ENCODE data around the gene RNF39. TPM values are rescaled to one million over a fixed set of nuclear protein-coding genes. Genes with fewer than 3 reads are reported as not detected.

RNF39 gene
- total and polyA plus RNA-seq, 2 donors (not counting 3 experiments of a cell fraction or from before 2014, with no cell fraction given), result not detected

- H3K9me1 ChIP-seq (replicated peaks; ENCODE audit: control insufficient read depth, extremely low read depth, insufficient read depth, low read length), result no peaks in the 10 kb centered on the region
- H3K79me2 ChIP-seq (ENCODE audit: control insufficient read depth, insufficient read depth, low read length), result peaks cover 5% of the 10 kb centered on the region
- no peak for TF ChIP-seq CTCF (IDR thresholded peaks at IDR 0.05; ENCODE audit: extremely low read depth in 1 of 2, insufficient read depth in 1 of 2, low read depth in 1 of 2, low read length in 2 of 2)
- TF ChIP-seq JUN (IDR thresholded peaks at IDR 0.05; ENCODE audit: borderline replicate concordance, insufficient read depth, insufficient read length, low read depth), result no peak
- no peak for TF ChIP-seq MAX (IDR thresholded peaks at IDR 0.05; ENCODE audit: insufficient read depth, insufficient read length)
- TF ChIP-seq POLR2AphosphoS5 (IDR thresholded peaks at IDR 0.05; ENCODE audit: insufficient read depth, low read depth, low read length), result no peak
- TF ChIP-seq EZH2 (IDR thresholded peaks at IDR 0.05; ENCODE audit: borderline replicate concordance, low read depth, low read length, severe bottlenecking), result no peak
- no peak for TF ChIP-seq MYC (IDR thresholded peaks at IDR 0.05; ENCODE audit: low read depth, low read length)
- no peak for TF ChIP-seq GATA2 (IDR thresholded peaks at IDR 0.05; ENCODE audit: insufficient read depth, insufficient read length, low read depth, low read length)
- no peak for TF ChIP-seq FOS (IDR thresholded peaks at IDR 0.05; ENCODE audit: borderline replicate concordance, insufficient read depth, low read length)
- TF ChIP-seq POLR2A (IDR thresholded peaks at IDR 0.05; ENCODE audit: low read depth, low read length), result no peak
- no peaks in the 10 kb centered on the region for H4K20me1 ChIP-seq (replicated peaks; ENCODE audit: control insufficient read depth, extremely low read depth, insufficient read depth, low read length)
- H3K9me3 ChIP-seq (replicated peaks; ENCODE audit: control insufficient read depth, insufficient read depth, low read length), result no peaks in the 10 kb centered on the region
- peak overlapping the region; percentile 82 for H3K4me2 ChIP-seq (ENCODE audit: insufficient read depth, low read length)
- ChIA-PET CTCF (interaction anchor here (0.6 to 2.3 kb wide), 3 partner anchors 34 to 63 kb away, joined by 3 to 11 read pairs (median 5); no protein-coding TSS in a partner anchor), POLR2A (no interaction called here)
- BruUV-seq (replicated peaks), result no TSS peak
- DNase-seq (ENCODE audit: low read depth, low spot score) (no peak), FAIRE-seq (no peak)
- H3K4me3 ChIP-seq (replicated peaks in 1 of 3; ENCODE audit: insufficient read depth in 1 of 3, low read depth in 1 of 3, low read length in 3 of 3), result peak overlapping the region; percentile 47 to 75 (median 51)
- H3K36me3 ChIP-seq (ENCODE audit: control insufficient read depth in 2 of 2, extremely low read depth in 1 of 2, insufficient read depth in 2 of 2, low read length in 2 of 2), result no peaks in the 10 kb centered on the region
- peak overlapping the region; percentile 74 for H2AFZ ChIP-seq (ENCODE audit: low read depth, low read length)
- H3K27me3 ChIP-seq (ENCODE audit: control insufficient read depth in 2 of 2, insufficient read depth in 2 of 2, low read length in 2 of 2), result peaks cover 21 to 24% of the 10 kb centered on the region in 2 experiments
- peak overlapping the region; percentile 91 for H3K27ac ChIP-seq (ENCODE audit: insufficient read depth, low read depth, low read length)
- H3K9ac ChIP-seq (replicated peaks; ENCODE audit: extremely low read depth, insufficient read depth, low read length), result peak overlapping the region; percentile 78
- dilution Hi-C loops (cut with MboI; ENCODE audit: extremely low pct_ligation_motif_present, low sequenced_read_pairs) (no loop called here), intact Hi-C loops (cut with micrococcal nuclease) (loop anchor here (1.0 to 5.0 kb wide), 3 partner anchors 36 to 260 kb away; partner anchors contain the start of gene TRIM39)
- peaks cover 16% of the 10 kb centered on the region for H3K4me1 ChIP-seq (ENCODE audit: control insufficient read depth, extremely low read depth, insufficient read depth, low read length)
These were observed 8.0 kb downstream of the RNF39 start for GRCh38 chr6:30067460-30068139.
